Upper lobe of left lung (tissue), 6 donors: Measurements from ENCODE around the gene ADAM17. TPM values are rescaled to one million over a fixed set of nuclear protein-coding genes. Genes with fewer than 3 reads are reported as not detected.
"Not testable (repeated sequence)": the region's sequence is repeated elsewhere in the genome, so short reads cannot be mapped to it uniquely, and the experiment has no call there.

Experiments
- ATAC-seq, 2 donors: fragments of 200-7000 bp; cut with Tn5 transposase; one replicate each; pipeline ENCODE4 v1.9.1; 2022; ENCODE audit warnings: mild to moderate bottlenecking in 2 of 2, moderate library complexity in 2 of 2; ENCODE audit not compliant: low FRiP score in 2 of 2
- DNase-seq, 2 donors: peaks; one replicate each; pipeline ENCODE4 v3.0.0-alpha.2; 2019 to 2020
- H3K27ac ChIP-seq, 4 donors: fragments of 200-600 bp; sonication (generic); one replicate each; pipeline ENCODE4 v1.5.1; 2016 to 2019
- H3K27me3 ChIP-seq, 4 donors: fragments of 200-600 bp; sonication (generic); one replicate each; pipeline ENCODE4 v1.5.1; 2017 to 2019
- H3K36me3 ChIP-seq, 4 donors: fragments of 200-600 bp; sonication (generic); one replicate each; pipeline ENCODE4 v1.5.1; 2016 to 2019
- H3K4me1 ChIP-seq, 4 donors: fragments of 200-600 bp; sonication (generic); one replicate each; pipeline ENCODE4 v1.5.1; 2018 to 2019
- H3K4me3 ChIP-seq, 4 donors: fragments of 200-600 bp; sonication (generic); one replicate each; pipeline ENCODE4 v1.5.1; 2017 to 2019; ENCODE audit warnings: mild to moderate bottlenecking in 2 of 4, moderate library complexity in 1 of 4
- H3K9me3 ChIP-seq, 4 donors: fragments of 200-600 bp; sonication (generic); one replicate each; pipeline ENCODE4 v1.5.1; 2018 to 2019
- CTCF ChIP-seq, 6 experiments: fragments of 450-650 bp in 4 of 6; fragments of 200-600 bp in 2 of 6; sonication (generic) in 2 of 6; IDR thresholded peaks; one replicate each; pipeline ENCODE4 v1.5.1; 2016 to 2019; ENCODE audit warnings: antibody characterized with exemption in 6 of 6
- EP300 ChIP-seq, 4 donors: sonication (generic); formaldehyde crosslinking; IDR thresholded peaks; one replicate each; pipeline ENCODE4 v1.5.1; 2017; ENCODE audit warnings: antibody characterized with exemption in 4 of 4, control low read depth in 2 of 4
- POLR2A ChIP-seq, 4 donors: fragments of 450-650 bp; IDR thresholded peaks; one replicate each; pipeline ENCODE4 v1.5.1; 2016 to 2017; ENCODE audit warnings: antibody characterized with exemption in 4 of 4, mild to moderate bottlenecking in 2 of 4
- POLR2AphosphoS5 ChIP-seq, 2 donors: sonication (generic); formaldehyde crosslinking; IDR thresholded peaks; one replicate each; pipeline ENCODE4 v1.5.1; 2017; ENCODE audit warnings: antibody characterized with exemption in 2 of 2
- WGBS, 2 donors: methylation state at CpG; one replicate each; pipeline ENCODE4 v1.1.5; 2017 to 2018; 5-methylcytosine and 5-hydroxymethylcytosine counted together
- total RNA-seq, 6 donors: library from RNA; depleted of rRNA in 4 of 6; stranded (reverse); fragments of >200 nt in 4 of 6; gene quantifications; one replicate each; pipeline versions ENCODE4 v1.1.0 to v1.2.1, GENCODE V29; 2016 to 2021
- donor health status: DM: no; HTN: no; CAD: no; lungs with moderate emphysema.
- donor health status: DM: no; HTN: yes; CAD: no; lungs with severe emphysema.

The ADAM17 gene
- total RNA-seq, 6 donors from 2014 or later, result 59.7 to 71.0 (median 66.3) TPM

GRCh38 chr2:9550859-9551391 is 4.7 kb downstream of the ADAM17 start:
- not testable (repeated sequence) for ATAC-seq, H3K36me3 ChIP-seq, H3K27me3 ChIP-seq, H3K9me3 ChIP-seq, H3K4me3 ChIP-seq
- Histone ChIP-seq H3K4me1 (peaks cover 65 to 78% (median 67%) of the 10 kb centered on the region in 4 donors), H3K27ac (peak overlapping the region; percentile 20 to 98 (median 61))
- TF ChIP-seq POLR2AphosphoS5 (IDR thresholded peaks at IDR 0.05), result peak in 1 of 2 donors; percentile 44
- DNase-seq, result peak in 1 of 2 donors; percentile 50
- WGBS, 2 donors, result 63 to 73% methylated on average over 7 of the region's 7 CpGs

GRCh38 chr2:9549420-9549819 is 6.2 kb downstream of the ADAM17 start:
- peaks cover 67 to 80% (median 68%) of the 10 kb centered on the region in 4 donors for H3K4me1 ChIP-seq
- no peaks in the 10 kb centered on the region for H3K36me3 ChIP-seq
- peak overlapping the region; percentile 29 to 98 (median 52) for H3K27ac ChIP-seq
- DNase-seq (no peak), ATAC-seq (no peak)
- WGBS, 2 donors, result 84 to 90% methylated on average over 9 of the region's 9 CpGs
- no peak for TF ChIP-seq POLR2AphosphoS5 (IDR thresholded peaks at IDR 0.05)
- no peak for TF ChIP-seq EP300 (IDR thresholded peaks at IDR 0.05)
- TF ChIP-seq POLR2A (IDR thresholded peaks at IDR 0.05), result no peak
- TF ChIP-seq CTCF (IDR thresholded peaks at IDR 0.05), result no peak
- no peak overlapping the region for H3K4me3 ChIP-seq
- no peaks in the 10 kb centered on the region for H3K27me3 ChIP-seq
- H3K9me3 ChIP-seq, result no peaks in the 10 kb centered on the region

- TF ChIP-seq POLR2AphosphoS5 (IDR thresholded peaks at IDR 0.05) (no peak), POLR2A (IDR thresholded peaks at IDR 0.05) (no peak), CTCF (IDR thresholded peaks at IDR 0.05) (no peak), EP300 (IDR thresholded peaks at IDR 0.05) (no peak)
- WGBS, 2 donors, result 72 to 75% methylated on average over 2 of the region's 2 CpGs
- DNase-seq (no peak), ATAC-seq (peak in 1 of 2 donors; percentile 26)
- H3K36me3 ChIP-seq, result no peaks in the 10 kb centered on the region
- peaks cover 59 to 80% (median 63%) of the 10 kb centered on the region in 4 donors for H3K4me1 ChIP-seq
- H3K27ac ChIP-seq, result peak overlapping the region; percentile 49 to 67 (median 53)
- H3K4me3 ChIP-seq, result no peak overlapping the region
- no peaks in the 10 kb centered on the region for H3K27me3 ChIP-seq
- no peaks in the 10 kb centered on the region for H3K9me3 ChIP-seq
Measured at GRCh38 chr2:9548506-9548905, 7.1 kb downstream of the ADAM17 start.

- no peaks in the 10 kb centered on the region for H3K27me3 ChIP-seq
- H3K9me3 ChIP-seq, result no peaks in the 10 kb centered on the region
- H3K27ac ChIP-seq, result peak overlapping the region in 1 of 4 donors; percentile 67
- WGBS, 2 donors, result 88 to 89% methylated on average over 5 of the region's 5 CpGs
- peaks cover 49 to 70% (median 56%) of the 10 kb centered on the region in 4 donors for H3K4me1 ChIP-seq
- H3K36me3 ChIP-seq, result peaks cover 0 to 5% (median 0%) of the 10 kb centered on the region in 4 donors
- ATAC-seq, result no peak
- no peak for DNase-seq
- no peak for TF ChIP-seq CTCF (IDR thresholded peaks at IDR 0.05)
- TF ChIP-seq POLR2A (IDR thresholded peaks at IDR 0.05), result no peak
- TF ChIP-seq POLR2AphosphoS5 (IDR thresholded peaks at IDR 0.05), result no peak
- no peak for TF ChIP-seq EP300 (IDR thresholded peaks at IDR 0.05)
- H3K4me3 ChIP-seq, result no peak overlapping the region
Measured at GRCh38 chr2:9547262-9547991, 8.2 kb downstream of the ADAM17 start.

GRCh38 chr2:9545502-9545901 is 10.1 kb downstream of the ADAM17 start:
- Histone ChIP-seq H3K4me1 (peaks cover 30 to 56% (median 38%) of the 10 kb centered on the region in 4 donors), H3K9me3 (no peaks in the 10 kb centered on the region), H3K27ac (no peak overlapping the region), H3K36me3 (peaks cover 0 to 19% (median 2%) of the 10 kb centered on the region in 4 donors), H3K27me3 (no peaks in the 10 kb centered on the region), H3K4me3 (no peak overlapping the region)
- no peak for TF ChIP-seq POLR2AphosphoS5 (IDR thresholded peaks at IDR 0.05)
- TF ChIP-seq EP300 (IDR thresholded peaks at IDR 0.05), result no peak
- TF ChIP-seq POLR2A (IDR thresholded peaks at IDR 0.05), result no peak
- no peak for TF ChIP-seq CTCF (IDR thresholded peaks at IDR 0.05)
- ATAC-seq (no peak), DNase-seq (no peak)
- 92% methylated on average over 5 of the region's 5 CpGs for WGBS, 2 donors
